T-helper 1 cell treated with Interleukin-12 subunit alpha and Interleukin-12 subunit beta and Interleukin-4 antibody, amounts not matched to agents 30 ng/mL and 1 ng/mL, for 36 hours (primary cell): ENCODE results near the gene MDM2. TPM values are rescaled to one million over a fixed set of nuclear protein-coding genes. Genes with fewer than 3 reads are reported as not detected.

Experiments used
- intact Hi-C: fragments of 100-400 bp; cut with micrococcal nuclease; formaldehyde crosslinking; loops from one replicate; pipeline ENCODE4 v1.15.1; 2024
- total RNA-seq: library from RNA; stranded (reverse); gene quantifications from 2 replicates; pipeline ENCODE4 v1.2.3, GENCODE V29; 2022

Gene MDM2
- 319 and 337 TPM in 2 replicates for total RNA-seq

- intact Hi-C loops: loop anchor here (1.0 to 10.0 kb wide), 23 partner anchors 23 to 1539 kb away; partner anchors contain the start of genes CCT2, CNOT2, CPM and CPSF6
Measured at GRCh38 chr12:68807576-68808387, at the start of gene MDM2. Gene MDM2 (plus strand): TSS chr12:68808177. CDS start chr12:68808478, 301 bp downstream.

GRCh38 chr12:68759852-68760251 lies 48.1 kb upstream of the MDM2 start:
- intact Hi-C loops: no loop called here

- intact Hi-C loops: no loop called here
Measured at GRCh38 chr12:68760806-68761441, 47.1 kb upstream of the MDM2 start.

GRCh38 chr12:68761442-68761812 lies 46.5 kb upstream of the MDM2 start:
- intact Hi-C loops: no loop called here

GRCh38 chr12:68761901-68762630 lies 45.9 kb upstream of the MDM2 start:
- intact Hi-C loops: no loop called here

- intact Hi-C loops: no loop called here
Measured at GRCh38 chr12:68762691-68763090, 45.3 kb upstream of the MDM2 start.

- intact Hi-C loops: no loop called here
Measured at GRCh38 chr12:68765696-68766095, 42.3 kb upstream of the MDM2 start.

GRCh38 chr12:68766646-68767045 lies 41.3 kb upstream of the MDM2 start:
- intact Hi-C loops: no loop called here

- intact Hi-C loops: no loop called here
Measured at GRCh38 chr12:68767191-68767590, 40.8 kb upstream of the MDM2 start.

- intact Hi-C loops: no loop called here
Measured at GRCh38 chr12:68768431-68768939, 39.5 kb upstream of the MDM2 start.

- intact Hi-C loops: no loop called here
Measured at GRCh38 chr12:68769941-68770340, 38.0 kb upstream of the MDM2 start.

GRCh38 chr12:68771223-68771925 lies 36.6 kb upstream of the MDM2 start:
- intact Hi-C loops: no loop called here

GRCh38 chr12:68772714-68773113 lies 35.3 kb upstream of the MDM2 start:
- intact Hi-C loops: no loop called here

- intact Hi-C loops: no loop called here
Measured at GRCh38 chr12:68773582-68773981, 34.4 kb upstream of the MDM2 start.

- intact Hi-C loops: no loop called here
Measured at GRCh38 chr12:68775121-68775630, 32.8 kb upstream of the MDM2 start.

GRCh38 chr12:68776976-68777610 lies 30.9 kb upstream of the MDM2 start:
- intact Hi-C loops: no loop called here

GRCh38 chr12:68779280-68779679 lies 28.7 kb upstream of the MDM2 start:
- intact Hi-C loops: no loop called here

- intact Hi-C loops: no loop called here
Measured at GRCh38 chr12:68780731-68781130, 27.2 kb upstream of the MDM2 start.

- intact Hi-C loops: no loop called here
Measured at GRCh38 chr12:68781728-68782127, 26.2 kb upstream of the MDM2 start.

GRCh38 chr12:68784015-68784414 lies 24.0 kb upstream of the MDM2 start:
- intact Hi-C loops: no loop called here

- intact Hi-C loops: no loop called here
Measured at GRCh38 chr12:68785358-68785757, 22.6 kb upstream of the MDM2 start.
